Ectodermal cell (in vitro differentiated cells): ENCODE data around the gene CLCN4.

Experiments
- H3K27ac ChIP-seq: 2 replicates; pipeline ENCODE4 v1.7.0; 2013; ENCODE audit warnings: mild to moderate bottlenecking, low read depth, low read length; ENCODE audit not compliant: insufficient read depth, poor library complexity, severe bottlenecking
- H3K27me3 ChIP-seq: 2 replicates; pipeline ENCODE4 v1.7.0; 2013; ENCODE audit warnings: mild to moderate bottlenecking, low read length; ENCODE audit not compliant: insufficient read depth, control insufficient read depth, poor library complexity, severe bottlenecking
- H3K36me3 ChIP-seq: one replicate; pipeline ENCODE4 v1.7.0; 2013; ENCODE audit warnings: low read length; ENCODE audit not compliant: control insufficient read depth, insufficient read depth
- H3K4me1 ChIP-seq: one replicate; pipeline ENCODE4 v1.7.0; 2013; ENCODE audit warnings: low read length; ENCODE audit not compliant: control insufficient read depth, insufficient read depth
- H3K4me3 ChIP-seq: 2 replicates; pipeline ENCODE4 v1.7.0; 2013; ENCODE audit warnings: low read depth, low read length, control low read depth; ENCODE audit not compliant: insufficient read depth
- H3K9me3 ChIP-seq: 2 replicates; pipeline ENCODE4 v1.7.0; 2013; ENCODE audit warnings: mild to moderate bottlenecking, low read length, moderate library complexity; ENCODE audit not compliant: control insufficient read depth
- WGBS, 2 experiments: methylation state at CpG; one replicate each; pipeline ENCODE4 v1.1.7; 2013; ENCODE audit warnings: missing lambda C conversion rate in 2 of 2; 5-methylcytosine and 5-hydroxymethylcytosine counted together

The CLCN4 gene

GRCh38 chrX:10231461-10231860 lies 74.7 kb downstream of the CLCN4 start:
- no peaks in the 10 kb centered on the region for H3K36me3 ChIP-seq
- no peaks in the 10 kb centered on the region for H3K27me3 ChIP-seq
- H3K4me1 ChIP-seq, result no peaks in the 10 kb centered on the region
- 88 to 92% methylated on average over 3 to 4 of the region's 4 CpGs for WGBS, 2 experiments
- no peak overlapping the region for H3K4me3 ChIP-seq
- no peaks in the 10 kb centered on the region for H3K9me3 ChIP-seq
- H3K27ac ChIP-seq, result no peak overlapping the region

- H3K27ac ChIP-seq, result no peak overlapping the region
- no peaks in the 10 kb centered on the region for H3K36me3 ChIP-seq
- H3K4me3 ChIP-seq, result no peak overlapping the region
- no peaks in the 10 kb centered on the region for H3K9me3 ChIP-seq
- 83% methylated on average over 2 to 3 of the region's 3 CpGs for WGBS, 2 experiments
- H3K27me3 ChIP-seq, result no peaks in the 10 kb centered on the region
- H3K4me1 ChIP-seq, result no peaks in the 10 kb centered on the region
Measured at GRCh38 chrX:10233173-10233572, 76.4 kb downstream of the CLCN4 start.

- H3K4me1 ChIP-seq, result no peaks in the 10 kb centered on the region
- 92 to 98% methylated on average over 5 to 6 of the region's 6 CpGs for WGBS, 2 experiments
- H3K27me3 ChIP-seq, result no peaks in the 10 kb centered on the region
- no peaks in the 10 kb centered on the region for H3K36me3 ChIP-seq
- no peak overlapping the region for H3K4me3 ChIP-seq
- H3K27ac ChIP-seq, result no peak overlapping the region
- no peaks in the 10 kb centered on the region for H3K9me3 ChIP-seq
Measured at GRCh38 chrX:10233696-10234095, 76.9 kb downstream of the CLCN4 start.

- Histone ChIP-seq H3K27ac (no peak overlapping the region), H3K36me3 (no peaks in the 10 kb centered on the region), H3K4me3 (no peak overlapping the region), H3K4me1 (no peaks in the 10 kb centered on the region), H3K9me3 (no peaks in the 10 kb centered on the region), H3K27me3 (no peaks in the 10 kb centered on the region)
- 93 to 96% methylated on average over 7 of the region's 7 CpGs for WGBS, 2 experiments
Measured at GRCh38 chrX:10235851-10236250, 79.1 kb downstream of the CLCN4 start.

- Histone ChIP-seq H3K27ac (no peak overlapping the region), H3K4me1 (no peaks in the 10 kb centered on the region), H3K27me3 (no peaks in the 10 kb centered on the region), H3K36me3 (no peaks in the 10 kb centered on the region), H3K4me3 (no peak overlapping the region), H3K9me3 (no peaks in the 10 kb centered on the region)
- WGBS, 2 experiments, result 94 to 96% methylated on average over 4 to 5 of the region's 7 CpGs
Measured at GRCh38 chrX:10237241-10237640, 80.5 kb downstream of the CLCN4 start.

- no peaks in the 10 kb centered on the region for H3K9me3 ChIP-seq
- 89 to 95% methylated on average over 11 of the region's 11 CpGs for WGBS, 2 experiments
- no peak overlapping the region for H3K27ac ChIP-seq
Measured at GRCh38 chrX:10239611-10240064, 82.9 kb downstream of the CLCN4 start.

GRCh38 chrX:10240918-10241317 lies 84.1 kb downstream of the CLCN4 start:
- Histone ChIP-seq H3K36me3 (no peaks in the 10 kb centered on the region), H3K4me1 (peaks cover 3% of the 10 kb centered on the region), H3K27me3 (no peaks in the 10 kb centered on the region), H3K9me3 (no peaks in the 10 kb centered on the region), H3K4me3 (no peak overlapping the region), H3K27ac (no peak overlapping the region)
- WGBS, 2 experiments, result 93 to 96% methylated on average over 4 of the region's 4 CpGs

More at GRCh38 chrX:10239611-10240064, 82.9 kb downstream of the CLCN4 start:
- Histone ChIP-seq H3K4me3 (no peak overlapping the region), H3K4me1 (peaks cover 1% of the 10 kb centered on the region), H3K27me3 (no peaks in the 10 kb centered on the region), H3K36me3 (no peaks in the 10 kb centered on the region)

- Histone ChIP-seq H3K9me3 (no peaks in the 10 kb centered on the region), H3K27me3 (no peaks in the 10 kb centered on the region)
- WGBS, 2 experiments, result 96 to 99% methylated on average over 5 of the region's 5 CpGs
Measured at GRCh38 chrX:10242026-10242425, 85.3 kb downstream of the CLCN4 start.

GRCh38 chrX:10243106-10243505 lies 86.3 kb downstream of the CLCN4 start:
- H3K27ac ChIP-seq, result no peak overlapping the region
- 95 to 97% methylated on average over 4 of the region's 4 CpGs for WGBS, 2 experiments
- peaks cover 3% of the 10 kb centered on the region for H3K4me1 ChIP-seq
- no peaks in the 10 kb centered on the region for H3K9me3 ChIP-seq
- no peaks in the 10 kb centered on the region for H3K27me3 ChIP-seq
- no peak overlapping the region for H3K4me3 ChIP-seq
- H3K36me3 ChIP-seq, result no peaks in the 10 kb centered on the region

More at GRCh38 chrX:10242026-10242425, 85.3 kb downstream of the CLCN4 start:
- no peaks in the 10 kb centered on the region for H3K36me3 ChIP-seq
- peaks cover 3% of the 10 kb centered on the region for H3K4me1 ChIP-seq
- no peak overlapping the region for H3K4me3 ChIP-seq
- H3K27ac ChIP-seq, result no peak overlapping the region

GRCh38 chrX:10244915-10245622 lies 88.3 kb downstream of the CLCN4 start:
- Histone ChIP-seq H3K9me3 (no peaks in the 10 kb centered on the region), H3K4me3 (no peak overlapping the region), H3K36me3 (no peaks in the 10 kb centered on the region), H3K4me1 (peaks cover 3% of the 10 kb centered on the region), H3K27ac (no peak overlapping the region), H3K27me3 (no peaks in the 10 kb centered on the region)
- 80 to 84% methylated on average over 9 of the region's 9 CpGs for WGBS, 2 experiments
